HUES64 (cell line): ENCODE results near the gene PRSS27.

ENCODE experiments used
- H3K27ac ChIP-seq: 2 replicates; pipeline ENCODE4 v1.7.0; 2013; ENCODE audit warnings: low read depth, low read length, inconsistent platforms
- H3K27me3 ChIP-seq: 2 replicates; pipeline ENCODE4 v1.6.1; 2013; ENCODE audit warnings: mild to moderate bottlenecking, low read length; ENCODE audit not compliant: insufficient read depth
- H3K36me3 ChIP-seq: 2 replicates; pipeline ENCODE4 v1.6.1; 2013; ENCODE audit warnings: mild to moderate bottlenecking, low read length; ENCODE audit not compliant: insufficient read depth
- H3K4me1 ChIP-seq: 2 replicates; pipeline ENCODE4 v1.6.1; 2013; ENCODE audit warnings: mild to moderate bottlenecking, low read length, moderate library complexity; ENCODE audit not compliant: insufficient read depth
- H3K4me3 ChIP-seq: 2 replicates; pipeline ENCODE4 v1.5.1; 2013; ENCODE audit warnings: mild to moderate bottlenecking, low read length, moderate library complexity
- H3K9ac ChIP-seq: 2 replicates; pipeline ENCODE4 v1.6.1; 2013; ENCODE audit warnings: mild to moderate bottlenecking, low read depth, low read length
- H3K9me3 ChIP-seq: 2 replicates; pipeline ENCODE4 v1.6.1; 2013; ENCODE audit warnings: low read depth, low read length; ENCODE audit not compliant: insufficient read depth
- WGBS: fragments of 150-250, 120-280 bp; methylation state at CpG from one replicate; pipeline ENCODE4 v1.1.7; 2013; ENCODE audit warnings: missing lambda C conversion rate; 5-methylcytosine and 5-hydroxymethylcytosine counted together

Gene PRSS27

DNA sequence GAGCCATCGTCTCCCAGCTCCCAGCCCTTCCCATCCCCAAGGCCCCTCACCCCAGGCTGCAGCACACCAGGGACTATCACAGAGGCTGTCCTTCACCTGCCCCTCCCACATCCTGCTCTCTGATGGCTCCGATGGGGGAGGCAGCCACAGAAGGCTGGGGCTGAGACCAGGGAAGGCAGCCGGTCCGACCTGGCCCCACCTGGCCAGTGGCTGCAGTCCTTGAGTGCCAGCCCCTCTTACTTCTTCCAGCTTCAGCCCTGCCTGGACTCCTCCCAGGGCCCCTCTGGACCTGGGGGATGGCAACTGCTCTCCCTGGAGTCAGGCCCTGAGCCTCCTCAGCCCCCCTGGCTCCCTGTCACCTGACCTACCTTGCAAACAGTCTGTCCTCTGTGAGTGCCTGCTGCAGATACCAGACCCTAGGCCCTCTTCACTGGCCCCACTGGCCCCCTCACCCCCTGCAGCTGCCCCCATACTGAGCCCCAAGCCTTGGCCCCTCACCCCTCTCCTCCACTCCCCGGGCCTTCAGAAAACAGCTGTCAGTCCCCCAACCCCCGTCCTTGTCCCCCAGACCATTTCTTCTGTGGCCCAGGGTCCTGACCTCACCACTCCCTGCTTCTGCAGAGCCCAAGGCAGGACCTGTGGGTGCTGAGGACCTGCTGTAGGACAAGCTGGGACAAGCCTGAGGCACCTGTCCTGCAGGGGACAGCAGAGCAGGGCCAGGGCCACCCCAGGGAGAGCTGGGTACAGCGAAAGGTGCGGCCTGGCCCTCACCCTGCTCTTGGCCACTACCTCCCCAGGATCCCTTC lies 19.8 kb upstream of the PRSS27 start:
- H3K9ac ChIP-seq: no peak overlapping the region
- no peaks in the 10 kb centered on the region for H3K4me1 ChIP-seq
- no peaks in the 10 kb centered on the region for H3K27me3 ChIP-seq
- no peak overlapping the region for H3K4me3 ChIP-seq
- H3K9me3 ChIP-seq: no peaks in the 10 kb centered on the region
- H3K36me3 ChIP-seq: no peaks in the 10 kb centered on the region
- H3K27ac ChIP-seq: no peak overlapping the region
- 83% methylated on average over 8 of the region's 8 CpGs for WGBS

DNA sequence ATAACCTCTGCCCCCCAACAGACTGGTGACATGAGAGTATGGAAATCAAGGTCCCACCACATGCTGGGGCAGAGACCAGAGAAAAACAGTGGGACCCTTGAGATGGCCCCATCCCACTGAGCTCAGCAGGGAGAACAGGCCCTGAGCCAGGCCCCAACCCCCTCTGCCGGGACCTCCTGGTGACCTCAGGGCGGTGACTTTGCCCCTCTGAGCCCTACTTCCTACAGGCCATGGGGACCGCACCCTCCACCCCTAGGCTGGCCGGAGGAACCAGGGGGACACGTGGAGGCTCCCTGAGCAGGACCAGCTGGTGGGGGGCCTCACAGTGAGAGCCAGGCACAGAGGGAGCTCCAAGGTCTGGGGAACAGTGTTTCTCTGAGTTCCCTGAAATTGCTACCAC lies 18.6 kb upstream of the PRSS27 start:
- Histone ChIP-seq H3K4me3 (no peak overlapping the region), H3K4me1 (no peaks in the 10 kb centered on the region), H3K9me3 (no peaks in the 10 kb centered on the region), H3K27ac (no peak overlapping the region), H3K9ac (no peak overlapping the region), H3K27me3 (no peaks in the 10 kb centered on the region), H3K36me3 (no peaks in the 10 kb centered on the region)
- 83% methylated on average over 5 of the region's 5 CpGs for WGBS

DNA sequence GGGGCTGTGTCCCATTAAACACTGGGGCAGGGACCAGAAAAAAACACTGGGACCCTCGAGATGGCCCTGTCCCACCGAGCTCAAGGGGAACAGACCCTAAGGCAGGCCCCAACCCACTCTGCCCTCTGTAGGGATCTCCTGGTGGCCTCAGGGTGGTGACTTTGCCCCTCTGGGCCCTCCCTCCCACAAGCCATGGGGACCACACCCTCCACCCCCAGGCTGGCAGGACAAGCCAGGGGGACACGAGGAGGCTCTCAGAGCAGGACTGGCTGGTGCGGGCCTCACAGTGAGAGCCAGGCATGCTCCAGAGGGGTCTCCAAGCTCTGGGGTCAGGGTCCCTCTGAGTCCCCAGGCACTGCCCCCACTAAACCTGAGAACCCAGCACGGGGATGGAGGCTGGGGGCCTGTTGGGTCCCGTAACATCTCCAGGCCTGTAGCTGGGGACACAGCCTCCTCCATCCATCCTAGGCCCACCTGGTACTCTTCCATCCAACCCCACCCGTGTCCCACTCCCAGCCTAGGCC lies 17.9 kb upstream of the PRSS27 start:
- Histone ChIP-seq H3K4me1 (no peaks in the 10 kb centered on the region), H3K4me3 (no peak overlapping the region), H3K27ac (no peak overlapping the region), H3K36me3 (no peaks in the 10 kb centered on the region), H3K9me3 (no peaks in the 10 kb centered on the region), H3K27me3 (no peaks in the 10 kb centered on the region), H3K9ac (no peak overlapping the region)
- WGBS: 78% methylated on average over 7 of the region's 7 CpGs

DNA sequence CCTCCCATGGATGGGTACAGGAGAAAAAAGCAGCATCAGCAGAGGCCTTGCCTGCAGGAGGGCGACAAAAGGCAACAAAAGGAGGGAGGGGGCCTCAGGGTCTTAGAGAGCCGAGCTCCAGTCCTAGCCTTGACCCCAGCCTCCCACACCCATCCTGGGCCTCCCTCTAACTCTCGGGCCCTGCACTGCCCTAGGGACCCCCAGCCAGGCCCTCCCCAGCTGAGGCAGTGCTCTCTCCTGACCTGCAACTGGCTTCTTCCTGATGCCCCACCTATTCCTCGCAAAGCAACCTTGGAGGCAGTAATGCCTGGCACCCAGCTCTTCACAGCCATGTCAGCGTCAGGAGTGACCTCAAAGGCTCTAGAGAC lies 17.2 kb upstream of the PRSS27 start:
- H3K36me3 ChIP-seq: no peaks in the 10 kb centered on the region
- 74% methylated on average over 5 of the region's 5 CpGs for WGBS
- no peak overlapping the region for H3K4me3 ChIP-seq
- no peak overlapping the region for H3K27ac ChIP-seq
- H3K4me1 ChIP-seq: no peaks in the 10 kb centered on the region
- no peaks in the 10 kb centered on the region for H3K27me3 ChIP-seq
- no peaks in the 10 kb centered on the region for H3K9me3 ChIP-seq
- no peak overlapping the region for H3K9ac ChIP-seq

DNA sequence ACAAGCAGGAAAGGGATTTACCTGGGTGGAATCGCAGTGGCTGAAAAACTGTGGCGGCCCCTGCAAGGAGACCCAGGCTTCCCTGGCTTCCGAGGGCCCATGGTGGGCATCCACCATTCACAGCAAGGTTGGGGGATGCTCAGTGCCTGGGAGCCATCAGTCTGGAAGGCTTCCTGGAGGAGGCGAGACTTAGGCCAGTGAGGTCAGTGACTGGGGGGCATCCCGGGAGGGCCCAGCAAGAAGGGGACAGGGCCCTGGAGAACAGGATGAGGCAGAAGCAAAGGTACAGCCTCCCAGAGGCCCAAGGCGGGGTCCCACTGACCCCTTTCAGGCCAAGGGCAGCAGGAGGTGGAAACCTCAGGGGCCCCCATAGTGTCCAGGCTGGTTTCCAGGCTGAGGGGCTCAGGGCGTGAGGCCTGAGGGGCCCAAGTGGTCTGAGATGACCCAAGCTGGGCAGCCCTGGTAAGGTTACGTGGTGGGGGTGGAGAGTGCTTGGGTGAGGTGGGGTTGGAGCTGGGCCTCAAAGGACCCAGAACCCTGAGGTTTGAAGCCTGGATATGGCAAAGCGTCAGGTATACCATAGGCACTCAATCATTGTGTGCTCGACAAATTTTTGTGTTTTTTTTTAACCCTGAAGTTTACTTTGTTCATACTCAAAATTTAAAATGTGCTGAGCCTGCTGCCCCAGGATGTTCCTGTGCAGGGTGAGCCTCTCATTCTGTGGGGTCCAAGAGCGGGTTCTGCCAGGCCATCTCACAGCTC lies 16.6 kb upstream of the PRSS27 start:
- Histone ChIP-seq H3K9ac (no peak overlapping the region), H3K36me3 (no peaks in the 10 kb centered on the region), H3K27me3 (no peaks in the 10 kb centered on the region), H3K9me3 (no peaks in the 10 kb centered on the region), H3K4me3 (no peak overlapping the region), H3K27ac (no peak overlapping the region), H3K4me1 (no peaks in the 10 kb centered on the region)
- WGBS: 91% methylated on average over 11 of the region's 11 CpGs

DNA sequence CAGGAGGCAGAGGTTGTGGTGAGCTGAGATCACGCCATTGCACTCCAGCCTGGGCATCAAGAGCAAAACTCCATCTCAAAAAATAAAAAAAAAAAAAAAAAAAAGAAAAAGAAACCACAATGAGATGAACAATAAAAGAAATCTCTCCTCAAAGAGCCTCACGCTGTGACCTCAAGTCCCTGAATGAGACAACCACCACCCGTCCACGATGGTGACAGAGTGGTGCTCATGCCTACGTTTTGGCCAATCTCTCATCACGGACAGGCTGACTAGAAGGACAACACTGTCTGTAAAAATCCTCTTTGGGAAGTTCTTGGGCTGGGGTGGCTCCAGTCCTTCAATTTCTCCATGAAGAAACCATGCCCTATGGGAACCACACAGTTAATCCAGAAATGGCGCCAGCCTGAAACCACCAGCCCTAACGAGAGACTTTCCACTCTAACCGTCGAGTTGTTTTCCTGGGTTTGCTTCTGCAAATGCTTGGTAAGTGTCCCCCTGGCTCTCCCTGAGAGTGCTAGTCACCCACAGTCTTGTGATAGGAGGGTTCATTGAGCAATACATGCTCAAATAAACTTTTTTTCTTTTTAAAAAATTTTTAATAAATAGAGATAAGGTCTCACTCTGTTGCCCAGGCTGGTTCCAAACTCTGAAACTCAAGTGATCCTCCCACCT lies 15.0 kb upstream of the PRSS27 start:
- H3K9ac ChIP-seq: no peak overlapping the region
- H3K9me3 ChIP-seq: no peaks in the 10 kb centered on the region
- H3K27ac ChIP-seq: no peak overlapping the region
- H3K4me1 ChIP-seq: no peaks in the 10 kb centered on the region
- no peak overlapping the region for H3K4me3 ChIP-seq
- no peaks in the 10 kb centered on the region for H3K27me3 ChIP-seq
- WGBS: 94% methylated on average over 10 of the region's 10 CpGs
- no peaks in the 10 kb centered on the region for H3K36me3 ChIP-seq

DNA sequence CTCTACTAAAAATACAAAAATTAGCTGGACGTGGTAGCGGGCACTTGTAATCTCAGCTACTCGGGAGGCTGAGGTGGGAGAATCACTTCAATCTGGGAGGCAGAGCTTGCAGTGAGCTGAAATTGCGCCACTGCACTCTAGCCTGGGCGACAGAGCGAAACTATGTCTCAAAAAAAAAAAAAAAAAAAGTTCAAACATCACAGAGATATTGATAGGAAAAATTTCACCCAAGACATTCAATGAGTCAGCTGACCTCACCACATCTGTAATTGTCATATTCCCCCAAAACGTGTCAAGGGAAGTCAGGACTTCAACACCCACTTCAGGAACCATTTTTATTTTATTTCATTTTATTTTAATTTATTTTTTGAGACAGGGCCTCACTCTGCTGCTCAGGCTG lies 8.0 kb upstream of the PRSS27 start:
- no peaks in the 10 kb centered on the region for H3K36me3 ChIP-seq
- no peaks in the 10 kb centered on the region for H3K4me1 ChIP-seq
- no peak overlapping the region for H3K4me3 ChIP-seq
- no peak overlapping the region for H3K27ac ChIP-seq
- H3K9me3 ChIP-seq: no peaks in the 10 kb centered on the region
- 89% methylated on average over 5 of the region's 7 CpGs for WGBS
- H3K9ac ChIP-seq: no peak overlapping the region
- no peaks in the 10 kb centered on the region for H3K27me3 ChIP-seq

DNA sequence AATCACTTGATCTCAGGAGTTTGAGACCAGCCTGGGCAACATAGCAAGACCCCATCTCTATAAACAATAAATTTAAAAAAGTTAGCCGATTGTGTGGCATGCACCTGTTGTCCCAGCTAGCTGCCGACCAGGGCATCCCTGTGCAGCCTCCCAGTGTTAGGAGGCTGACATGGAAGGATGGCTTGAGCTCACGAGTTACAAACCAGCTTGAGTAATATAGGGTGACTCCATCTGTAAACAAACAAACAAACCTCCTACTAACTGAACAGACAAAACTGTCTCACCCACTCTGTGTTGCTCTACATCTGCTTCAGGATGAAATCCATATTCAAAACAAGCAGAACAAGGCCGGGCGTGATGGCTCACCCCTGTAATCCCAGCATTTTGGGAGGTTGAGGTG lies 6.9 kb upstream of the PRSS27 start:
- Histone ChIP-seq H3K4me3 (no peak overlapping the region), H3K27ac (no peak overlapping the region), H3K9me3 (no peaks in the 10 kb centered on the region), H3K9ac (no peak overlapping the region), H3K4me1 (no peaks in the 10 kb centered on the region), H3K36me3 (no peaks in the 10 kb centered on the region), H3K27me3 (no peaks in the 10 kb centered on the region)
- WGBS: 89% methylated on average over 5 of the region's 5 CpGs

DNA sequence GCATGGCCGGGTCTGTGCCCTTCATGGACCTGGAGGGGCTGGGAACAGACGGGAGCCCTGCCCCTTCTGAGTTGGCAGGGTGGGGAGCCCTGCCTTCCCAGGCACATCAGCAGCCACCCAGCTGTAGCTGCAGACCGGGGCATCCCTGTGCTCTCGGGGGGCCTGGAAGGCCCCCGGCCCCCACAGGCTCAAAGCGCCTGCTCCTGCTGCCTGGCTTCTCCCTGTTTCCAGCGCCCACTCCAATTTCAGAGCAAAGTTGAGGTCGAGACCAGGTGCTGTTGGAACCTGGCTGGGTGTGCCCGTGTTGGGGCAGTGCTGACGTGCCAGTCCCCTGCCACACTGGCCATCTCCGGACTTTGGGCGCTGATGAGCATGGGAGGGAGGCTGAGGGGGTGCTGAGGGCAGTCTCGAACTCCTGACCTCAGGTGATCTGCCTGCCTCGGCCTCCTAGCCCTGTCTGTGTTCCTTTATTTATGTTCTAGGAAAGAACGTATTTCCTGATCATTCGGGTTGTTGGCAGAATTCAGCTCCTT lies 4.9 kb upstream of the PRSS27 start:
- H3K4me1 ChIP-seq: no peaks in the 10 kb centered on the region
- H3K9me3 ChIP-seq: no peaks in the 10 kb centered on the region
- H3K9ac ChIP-seq: no peak overlapping the region
- H3K27me3 ChIP-seq: no peaks in the 10 kb centered on the region
- H3K4me3 ChIP-seq: no peak overlapping the region
- 90% methylated on average over 16 of the region's 16 CpGs for WGBS
- no peaks in the 10 kb centered on the region for H3K36me3 ChIP-seq
- H3K27ac ChIP-seq: no peak overlapping the region

DNA sequence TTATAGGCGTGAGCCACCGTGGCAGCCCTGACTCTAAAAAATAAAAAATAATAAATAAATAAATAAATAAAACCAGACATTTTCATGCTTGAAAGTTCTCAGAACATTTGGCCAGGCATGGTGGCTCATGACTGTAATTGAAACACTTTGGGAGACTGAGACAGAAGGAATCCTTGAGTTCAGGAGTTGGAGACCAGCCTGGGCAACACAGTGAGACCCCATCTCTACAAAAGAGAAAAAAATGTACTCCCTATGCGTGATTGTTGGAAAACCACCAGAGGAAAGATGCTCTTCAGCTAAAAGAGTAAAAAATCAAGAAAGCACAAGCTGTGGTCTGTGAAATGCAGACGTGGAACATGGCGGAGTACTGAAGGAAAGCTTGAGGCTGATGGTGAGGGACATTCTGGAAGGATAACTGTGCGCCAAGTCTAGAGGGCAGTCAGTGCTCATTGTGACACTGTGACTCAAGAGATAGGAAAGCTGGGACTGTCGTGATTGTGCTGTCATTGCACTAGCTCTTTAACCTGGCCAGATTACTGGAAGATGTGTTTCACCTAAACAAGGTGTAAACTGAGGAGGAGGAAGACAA lies 4.2 kb upstream of the PRSS27 start:
- no peak overlapping the region for H3K4me3 ChIP-seq
- no peaks in the 10 kb centered on the region for H3K27me3 ChIP-seq
- H3K27ac ChIP-seq: no peak overlapping the region
- H3K4me1 ChIP-seq: no peaks in the 10 kb centered on the region
- no peaks in the 10 kb centered on the region for H3K36me3 ChIP-seq
- WGBS: 85% methylated on average over 5 of the region's 7 CpGs
- no peak overlapping the region for H3K9ac ChIP-seq
- H3K9me3 ChIP-seq: no peaks in the 10 kb centered on the region
